ENCODE results near the gene PRMT1. TPM values are rescaled to one million over a fixed set of nuclear protein-coding genes. Genes with fewer than 3 reads are reported as not detected.
A peak's percentile ranks its signal among the peaks of the same experiment; 100 is the strongest.

The PRMT1 gene
- total and polyA plus RNA-seq, 2 donors (not counting 1 experiment from before 2014, with no cell fraction given) = 175 to 310 TPM

DNA sequence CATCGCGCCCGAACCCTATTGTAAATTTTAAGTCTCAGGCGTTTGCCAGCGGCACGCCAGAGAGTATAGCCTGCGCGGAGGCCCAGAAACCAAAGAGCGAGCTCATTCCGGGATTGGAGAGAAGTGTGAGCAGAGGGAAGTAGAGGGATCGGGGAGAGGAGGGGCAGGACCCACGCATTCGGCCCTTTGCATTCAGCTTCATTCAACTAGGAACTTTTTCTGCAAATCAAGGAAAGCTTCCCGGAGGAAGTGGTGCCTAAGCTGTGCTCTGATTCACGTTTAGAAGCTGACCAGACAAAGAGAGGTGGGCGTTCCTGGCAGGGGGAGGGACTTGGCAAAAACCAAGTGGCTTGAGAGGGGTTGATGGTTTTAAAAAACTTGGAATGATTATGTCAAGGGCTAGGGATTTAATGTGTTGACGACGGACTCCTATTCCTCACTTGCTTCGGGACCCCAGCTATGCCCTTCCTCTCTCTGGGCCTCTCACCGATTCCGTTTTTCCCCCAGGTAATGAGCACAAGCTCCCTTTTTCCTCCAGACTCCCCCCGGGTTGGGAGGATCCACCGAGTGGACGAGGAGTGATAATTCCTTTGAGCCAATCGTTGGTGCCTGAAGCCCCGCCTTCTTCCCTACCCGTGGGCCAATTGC lies 811 bp upstream of the PRMT1 start:
- no peak for TF ChIP-seq EZH2 (IDR thresholded peaks at IDR 0.05; ENCODE audit: borderline replicate concordance, insufficient read depth, low read depth, low read length, poor library complexity, severe bottlenecking)
- TF ChIP-seq, protein P1, sequence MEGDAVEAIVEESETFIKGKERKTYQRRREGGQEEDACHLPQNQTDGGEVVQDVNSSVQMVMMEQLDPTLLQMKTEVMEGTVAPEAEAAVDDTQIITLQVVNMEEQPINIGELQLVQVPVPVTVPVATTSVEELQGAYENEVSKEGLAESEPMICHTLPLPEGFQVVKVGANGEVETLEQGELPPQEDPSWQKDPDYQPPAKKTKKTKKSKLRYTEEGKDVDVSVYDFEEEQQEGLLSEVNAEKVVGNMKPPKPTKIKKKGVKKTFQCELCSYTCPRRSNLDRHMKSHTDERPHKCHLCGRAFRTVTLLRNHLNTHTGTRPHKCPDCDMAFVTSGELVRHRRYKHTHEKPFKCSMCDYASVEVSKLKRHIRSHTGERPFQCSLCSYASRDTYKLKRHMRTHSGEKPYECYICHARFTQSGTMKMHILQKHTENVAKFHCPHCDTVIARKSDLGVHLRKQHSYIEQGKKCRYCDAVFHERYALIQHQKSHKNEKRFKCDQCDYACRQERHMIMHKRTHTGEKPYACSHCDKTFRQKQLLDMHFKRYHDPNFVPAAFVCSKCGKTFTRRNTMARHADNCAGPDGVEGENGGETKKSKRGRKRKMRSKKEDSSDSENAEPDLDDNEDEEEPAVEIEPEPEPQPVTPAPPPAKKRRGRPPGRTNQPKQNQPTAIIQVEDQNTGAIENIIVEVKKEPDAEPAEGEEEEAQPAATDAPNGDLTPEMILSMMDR (IDR thresholded peaks at IDR 0.05) = no peak
- Histone ChIP-seq H3K9me3 (ENCODE audit: control extremely low read depth in 1 of 3, control insufficient read depth in 2 of 3, insufficient read depth in 1 of 3, low read length in 2 of 3) (peaks cover 0 to 5% (median 0%) of the 10 kb centered on the region in 3 donors), H3K4me2 (replicated peaks; ENCODE audit: low read depth, low read length, poor library complexity, severe bottlenecking) (peak overlapping the region; percentile 87), H3K9ac (ENCODE audit: low read length) (peak overlapping the region; percentile 92), H3K79me2 (ENCODE audit: control insufficient read depth, insufficient read depth, low read length) (peaks cover 41% of the 10 kb centered on the region), H3K27me3 (replicated peaks in 1 of 4; ENCODE audit: control extremely low read depth in 1 of 4, control insufficient read depth in 3 of 4, insufficient read depth in 4 of 4, low read length in 3 of 4) (no peaks in the 10 kb centered on the region), H3K4me1 (ENCODE audit: control insufficient read depth in 2 of 2, insufficient read depth in 2 of 2, low read length in 2 of 2) (peaks cover 42 to 80% of the 10 kb centered on the region in 2 donors), H2AFZ (ENCODE audit: insufficient read depth, low read depth, low read length, poor library complexity, severe bottlenecking) (peak overlapping the region; percentile 86), H3K4me3 (ENCODE audit: control extremely low read depth in 1 of 5, extremely low read depth in 1 of 5, insufficient read depth in 1 of 5, low read depth in 2 of 5, low read length in 4 of 5) (peak overlapping the region; percentile 76 to 98 (median 94)), H3K36me3 (replicated peaks in 1 of 2; ENCODE audit: control extremely low read depth in 1 of 2, control insufficient read depth in 1 of 2, extremely low read depth in 1 of 2, insufficient read depth in 2 of 2, low read length in 1 of 2) (peaks cover 0 to 11% of the 10 kb centered on the region in 2 experiments), H4K20me1 (ENCODE audit: control insufficient read depth, insufficient read depth, low read length, poor library complexity, severe bottlenecking) (peaks cover 39% of the 10 kb centered on the region), H3K27ac (ENCODE audit: low read length in 2 of 2) (peak overlapping the region; percentile 93 to 98)
- peaks cover 66% of the 10 kb centered on the region for H3K4me1 Mint-ChIP-seq
- ChIA-PET POLR2A (interaction anchor here (0.6 to 6.7 kb wide), 18 partner anchors 9 to 339 kb away, joined by 3 to 53 read pairs (median 4); partner anchors contain the start of genes ALDH16A1, BCL2L12, FLT3LG and IRF3), CTCF (interaction anchor here (0.6 to 6.5 kb wide), 19 partner anchors 9 to 223 kb away, joined by 3 to 50 read pairs (median 5); partner anchors contain the start of genes ALDH16A1, BCL2L12, IRF3 and NOSIP)
- DNase-seq (no peak), ATAC-seq (ENCODE audit: low read depth) (peak; percentile 8)
- peak overlapping the region; percentile 100 for H3K4me3 Mint-ChIP-seq
- no peaks in the 10 kb centered on the region for H3K27me3 Mint-ChIP-seq
- intact Hi-C loops (cut with micrococcal nuclease) = loop anchor here (1.0 to 10.0 kb wide), 9 partner anchors 11 to 591 kb away; partner anchors contain the start of genes AKT1S1, ALDH16A1, BCL2L12 and C19orf73
- peak overlapping the region; percentile 96 for H3K27ac Mint-ChIP-seq
- no peaks in the 10 kb centered on the region for H3K9me3 Mint-ChIP-seq (ENCODE audit: insufficient read depth)
- WGBS (ENCODE audit: insufficient coverage) = 2% methylated on average over 26 of the region's 27 CpGs

Measured in B cell (primary cell).